ENCODE data around the gene FRMD1.

FRMD1 gene

GRCh38 chr6:168005796-168006195 lies 73.2 kb downstream of the FRMD1 start:
- Histone ChIP-seq H3K27ac (peak overlapping the region in 10 of 11 experiments; percentile 73 to 97 (median 92); a peak in 20 of 22 replicates), H3K9ac (peak overlapping the region in 8 of 11 experiments; percentile 35 to 84 (median 80); a peak in 11 of 22 replicates), H3K36me3 (peaks cover 0 to 26% (median 0%) of the 10 kb centered on the region in 11 experiments; a peak in 6 of 22 replicates), H4K20me1 (no peaks in the 10 kb centered on the region), H3K9me3 (replicated peaks in 1 of 11) (peaks cover 29 to 54% (median 38%) of the 10 kb centered on the region in 11 experiments), H3K4me1 (peaks cover 29 to 73% (median 62%) of the 10 kb centered on the region in 10 experiments), H3K4me2 (peak overlapping the region in 9 of 11 experiments; percentile 30 to 83 (median 75); a peak in 17 of 22 replicates), H3K4me3 (peak overlapping the region in 1 of 10 experiments; percentile 13; a peak in 1 of 20 replicates), H3K27me3 (no peaks in the 10 kb centered on the region)
- no peak for TF ChIP-seq Cebpa-rat (IDR thresholded peaks at IDR 0.05)

- peak overlapping the region in 8 of 11 experiments; percentile 30 to 83 (median 76); a peak in 16 of 22 replicates for H3K4me2 ChIP-seq
- no peak overlapping the region for H3K4me3 ChIP-seq
- peaks cover 0 to 20% (median 0%) of the 10 kb centered on the region in 11 experiments; a peak in 5 of 22 replicates for H3K36me3 ChIP-seq
- H3K4me1 ChIP-seq, result peaks cover 29 to 73% (median 62%) of the 10 kb centered on the region in 10 experiments
- no peaks in the 10 kb centered on the region for H4K20me1 ChIP-seq
- H3K9ac ChIP-seq, result peak overlapping the region in 6 of 11 experiments; percentile 53 to 84 (median 82); a peak in 7 of 22 replicates
- no peaks in the 10 kb centered on the region for H3K27me3 ChIP-seq
- TF ChIP-seq Cebpa-rat (IDR thresholded peaks at IDR 0.05), result no peak
- peak overlapping the region in 9 of 11 experiments; percentile 87 to 97 (median 93); a peak in 18 of 22 replicates for H3K27ac ChIP-seq
- peaks cover 20 to 45% (median 31%) of the 10 kb centered on the region in 11 experiments for H3K9me3 ChIP-seq (replicated peaks in 1 of 11)
Measured at GRCh38 chr6:168004945-168005344, 74.1 kb downstream of the FRMD1 start.

GRCh38 chr6:168004023-168004422 lies 75.0 kb downstream of the FRMD1 start:
- Histone ChIP-seq H3K27ac (peak overlapping the region in 9 of 11 experiments; percentile 87 to 97 (median 93); a peak in 18 of 22 replicates), H3K9ac (peak overlapping the region in 6 of 11 experiments; percentile 9 to 84 (median 36); a peak in 7 of 22 replicates), H4K20me1 (no peaks in the 10 kb centered on the region), H3K27me3 (no peaks in the 10 kb centered on the region), H3K4me2 (peak overlapping the region; percentile 23 to 83 (median 73); a peak in 20 of 22 replicates), H3K4me3 (no peak overlapping the region; a peak in 1 of 20 replicates), H3K4me1 (peaks cover 29 to 78% (median 65%) of the 10 kb centered on the region in 10 experiments), H3K36me3 (peaks cover 0 to 14% (median 0%) of the 10 kb centered on the region in 11 experiments; a peak in 3 of 22 replicates), H3K9me3 (replicated peaks in 1 of 11) (peaks cover 11 to 36% (median 23%) of the 10 kb centered on the region in 11 experiments; a peak in 21 of 22 replicates)
- TF ChIP-seq Cebpa-rat (IDR thresholded peaks at IDR 0.05), result no peak

Data from BLaER1 treated with 17β-estradiol and CSF1 and Interleukin-3, amounts not matched to agents 10 nM and 100 nM (cell line).